GM19463 (cell line): ENCODE data around the gene DIAPH1.
A peak's percentile ranks its signal among the peaks of the same experiment; 100 is the strongest.

Experiments
- ATAC-seq: cut with Tn5 transposase; IDR thresholded peaks from one replicate; pipeline ENCODE4 v1.9.1; 2021; ENCODE audit warnings: mild to moderate bottlenecking, moderate library complexity; ENCODE audit not compliant: unreplicated experiment

Gene DIAPH1

DNA sequence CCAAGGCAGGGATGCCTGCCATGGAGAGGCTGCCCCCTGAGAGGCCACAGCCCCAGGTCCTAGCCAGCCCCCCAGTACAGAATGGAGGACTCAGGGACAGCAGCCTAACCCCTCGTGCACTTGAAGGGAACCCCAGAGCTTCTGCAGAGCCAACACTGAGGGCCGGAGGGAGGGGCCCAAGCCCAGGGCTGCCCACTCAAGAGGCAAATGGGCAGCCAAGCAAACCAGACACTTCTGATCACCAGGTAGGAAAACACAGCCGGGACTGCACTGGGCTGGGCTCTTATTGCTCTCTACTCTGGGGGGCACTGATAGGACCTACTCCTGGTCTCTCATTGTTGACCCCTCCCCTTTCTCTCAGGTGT is 21.2 kb upstream of the DIAPH1 start:
- ATAC-seq, result no peak

DNA sequence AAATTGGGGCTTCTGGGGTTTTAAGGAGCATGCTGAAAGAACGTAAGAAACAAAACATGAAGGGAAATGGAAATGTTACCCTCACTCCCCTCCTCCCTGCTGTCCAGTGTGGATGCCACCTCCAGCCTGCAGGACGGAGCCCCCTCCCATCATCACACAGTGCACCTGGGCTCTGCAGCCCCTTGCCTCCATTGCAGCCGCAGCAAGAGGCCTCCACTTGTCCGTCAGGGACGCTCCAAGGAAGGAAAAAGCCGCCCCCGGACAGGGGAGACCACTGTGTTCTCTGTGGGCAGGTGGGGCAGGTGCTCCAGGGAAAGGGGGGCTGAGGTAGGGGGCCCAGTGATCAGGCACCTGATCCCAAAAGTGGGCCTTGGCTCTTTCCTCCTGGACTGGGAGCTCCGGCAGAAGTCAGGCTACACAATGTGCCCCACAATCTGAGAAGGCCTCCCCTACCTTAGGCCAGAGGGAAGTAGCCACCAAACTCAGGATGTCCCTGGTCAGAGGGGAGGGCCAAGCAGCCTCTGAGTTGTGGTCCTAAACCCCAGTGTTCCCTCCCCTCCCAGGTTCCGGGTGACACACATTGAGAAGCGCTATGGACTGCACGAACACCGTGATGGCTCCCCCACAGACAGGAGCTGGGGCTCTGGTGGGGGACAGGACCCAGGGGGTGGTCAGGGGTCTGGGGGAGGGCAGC is 20.7 kb upstream of the DIAPH1 start:
- ATAC-seq, result no peak

DNA sequence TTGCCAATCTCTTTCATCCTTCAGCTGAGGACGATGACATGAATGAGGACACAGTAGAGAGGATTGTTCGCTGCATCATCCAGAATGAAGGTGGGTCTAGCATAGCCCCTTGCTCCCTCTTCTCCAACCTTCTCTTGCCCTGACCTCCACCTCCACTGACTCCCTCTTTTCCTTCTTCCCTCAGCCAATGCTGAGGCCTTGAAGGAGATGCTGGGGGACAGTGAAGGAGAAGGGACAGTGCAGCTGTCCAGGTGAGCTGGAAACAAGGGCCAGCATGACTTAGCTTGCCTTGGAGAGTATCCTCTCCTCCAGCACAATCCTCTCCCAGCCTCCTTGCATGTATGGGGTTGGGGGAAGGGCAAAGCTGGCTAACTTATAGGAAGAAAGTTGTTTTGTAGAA is 20.0 kb upstream of the DIAPH1 start:
- no peak for ATAC-seq

DNA sequence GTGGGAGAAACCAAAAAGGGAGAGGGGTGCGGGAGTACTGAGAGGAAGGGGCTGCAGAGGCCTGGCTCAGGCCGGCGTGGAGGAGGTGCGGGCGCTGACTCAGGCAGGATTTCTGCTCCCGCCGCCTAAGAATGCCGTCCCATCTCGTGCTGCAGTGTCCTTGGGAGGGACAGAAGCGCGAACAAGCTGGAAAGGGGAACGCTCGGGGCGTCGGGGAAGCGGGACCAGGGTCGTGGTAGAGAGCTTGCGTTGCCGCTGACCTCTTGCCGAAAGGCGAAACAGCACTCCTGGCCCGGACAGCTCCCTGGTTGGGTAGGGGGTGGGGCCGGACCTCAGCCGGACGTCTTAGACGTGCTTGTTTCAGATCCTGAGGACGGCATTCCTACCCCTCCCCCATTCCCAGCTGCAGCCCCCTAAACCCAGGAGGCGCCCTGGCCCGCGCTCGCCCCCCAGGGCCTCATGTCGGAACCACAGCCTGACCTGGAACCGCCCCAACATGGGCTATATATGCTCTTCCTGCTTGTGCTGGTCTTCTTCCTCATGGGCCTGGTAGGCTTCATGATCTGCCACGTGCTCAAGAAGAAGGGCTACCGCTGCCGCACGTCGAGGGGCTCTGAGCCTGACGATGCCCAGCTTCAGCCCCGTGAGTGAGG is 19.1 kb upstream of the DIAPH1 start:
- ATAC-seq, result peak; percentile 16

DNA sequence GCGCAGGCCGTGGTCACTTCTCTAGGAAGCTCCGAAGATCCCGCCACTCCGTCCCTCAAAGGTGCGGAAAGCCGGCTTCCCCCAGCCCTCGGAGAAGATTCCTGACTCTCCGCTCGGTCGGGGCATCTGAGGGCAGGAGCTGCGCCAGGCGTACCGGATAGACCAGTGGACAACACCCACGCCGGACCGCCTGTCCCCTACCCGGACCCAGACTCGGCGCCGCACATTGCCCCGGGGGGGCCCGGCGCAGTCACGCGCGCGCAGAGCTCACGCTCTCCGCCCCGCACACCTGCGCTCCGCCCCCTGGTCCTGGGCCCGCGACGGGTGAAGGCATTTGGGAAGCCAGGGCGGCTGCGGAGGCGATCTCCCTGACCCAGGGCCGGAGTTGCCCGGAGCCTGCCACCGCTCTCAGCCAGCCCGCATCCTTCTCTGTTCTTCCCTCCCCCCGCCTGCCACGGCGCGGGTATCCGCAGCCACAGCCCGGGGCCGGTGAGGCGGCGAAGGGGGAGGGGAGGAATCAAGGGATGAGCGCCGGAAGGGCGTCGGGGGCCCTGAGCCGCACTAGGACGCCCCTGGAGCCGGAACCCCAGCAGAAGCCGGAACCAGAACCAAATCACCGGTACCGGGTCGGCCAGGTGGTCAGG is 18.4 kb upstream of the DIAPH1 start:
- peak; percentile 16 for ATAC-seq

DNA sequence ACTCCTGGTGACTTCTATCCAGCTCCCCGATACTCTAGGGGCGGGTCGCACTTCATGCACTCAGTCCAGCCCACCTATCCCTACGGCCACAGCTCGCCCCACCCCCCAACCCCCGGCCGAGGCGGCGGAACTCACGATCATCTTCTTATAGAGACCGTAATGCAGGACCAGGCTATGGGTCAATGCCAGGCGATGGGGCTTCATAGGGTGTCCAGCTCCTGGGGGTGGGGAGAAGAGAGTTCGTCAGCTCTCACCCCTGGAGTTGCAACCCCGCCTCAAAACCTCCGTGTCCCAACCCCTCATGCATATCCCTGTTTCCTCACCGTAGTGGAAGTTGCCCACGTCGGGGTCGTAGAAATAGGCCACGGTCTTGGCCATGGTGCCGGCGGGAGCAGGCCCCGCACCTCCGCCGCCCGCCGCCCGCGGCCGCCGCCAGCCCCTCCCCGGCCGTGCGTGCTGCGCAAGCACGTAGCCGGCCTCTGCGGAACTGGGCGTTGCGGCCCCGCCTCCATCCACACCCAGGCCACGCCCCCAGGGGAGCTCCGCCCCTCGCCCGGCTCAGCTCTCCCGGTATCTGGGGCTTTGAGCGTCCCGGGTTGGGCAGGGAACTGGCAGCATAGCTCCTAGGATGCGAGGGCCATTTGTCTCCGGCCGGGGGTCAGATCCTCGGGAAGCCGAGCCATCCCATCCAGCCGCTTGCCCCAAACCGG is 17.8 kb upstream of the DIAPH1 start, which contains the start of the genes HDAC3 and RELL2:
Gene HDAC3 (minus strand): TSS at position 437 of the 710 bp plus-strand sequence. CDS start 59 bp downstream, at position 378.
Gene RELL2 (plus strand): TSS at position 585 of the 710 bp plus-strand sequence. CDS start 1,229 bp downstream, outside the sequence.
- ATAC-seq, result peak; percentile 75

DNA sequence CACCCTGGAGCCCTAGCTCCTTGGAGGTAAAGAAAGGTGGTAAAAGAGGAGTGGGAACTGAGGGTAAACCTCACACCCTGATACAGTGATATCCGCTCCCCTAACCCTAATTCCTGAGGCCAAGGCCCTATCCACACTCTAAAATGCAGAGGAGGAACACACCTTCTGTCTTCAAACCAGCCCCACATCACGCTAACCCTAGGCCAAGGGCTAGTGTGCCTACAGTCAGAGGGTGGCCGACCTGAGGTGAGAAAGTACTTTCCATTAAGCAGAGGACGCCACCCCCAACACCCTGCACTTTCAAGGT is 17.3 kb upstream of the DIAPH1 start:
- ATAC-seq, result no peak

DNA sequence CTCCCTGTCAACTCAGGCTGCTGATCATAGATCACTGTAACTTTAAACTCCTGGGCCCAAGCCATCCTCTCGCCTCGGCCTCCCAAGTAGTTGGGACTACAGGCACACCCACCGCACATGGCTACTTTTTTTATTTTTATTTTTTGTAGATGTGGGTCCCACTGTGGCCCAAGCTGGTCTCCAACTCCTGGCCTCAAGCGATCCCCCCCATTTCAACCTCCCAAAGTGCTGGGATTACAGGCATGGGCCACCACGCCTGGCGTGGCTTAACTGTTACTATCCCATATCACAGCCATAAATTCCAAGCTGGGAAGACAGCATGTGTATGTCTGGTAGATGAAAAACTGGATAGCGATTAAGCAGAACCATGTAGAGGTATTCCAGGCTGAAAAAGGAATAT is 16.8 kb upstream of the DIAPH1 start:
- no peak for ATAC-seq

DNA sequence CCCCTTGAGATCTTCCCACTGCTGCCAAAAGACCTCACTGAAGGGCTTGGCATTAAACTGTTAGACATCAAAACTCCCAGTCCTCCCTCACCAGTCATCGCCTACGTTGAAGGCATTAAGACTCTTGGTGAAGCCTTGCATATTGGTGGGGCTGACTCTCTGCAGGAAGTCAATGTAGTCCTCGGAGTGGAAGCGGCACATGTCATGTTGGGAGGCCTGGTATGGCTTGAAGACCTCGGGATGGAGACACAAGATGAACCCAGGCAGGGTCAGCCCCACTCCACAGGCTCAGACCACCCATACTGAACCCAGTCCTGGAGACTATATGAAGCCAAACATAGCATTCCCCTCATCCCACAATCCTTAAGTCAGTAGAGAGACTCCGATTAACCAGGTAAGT is 15.9 kb upstream of the DIAPH1 start:
- ATAC-seq, result no peak

DNA sequence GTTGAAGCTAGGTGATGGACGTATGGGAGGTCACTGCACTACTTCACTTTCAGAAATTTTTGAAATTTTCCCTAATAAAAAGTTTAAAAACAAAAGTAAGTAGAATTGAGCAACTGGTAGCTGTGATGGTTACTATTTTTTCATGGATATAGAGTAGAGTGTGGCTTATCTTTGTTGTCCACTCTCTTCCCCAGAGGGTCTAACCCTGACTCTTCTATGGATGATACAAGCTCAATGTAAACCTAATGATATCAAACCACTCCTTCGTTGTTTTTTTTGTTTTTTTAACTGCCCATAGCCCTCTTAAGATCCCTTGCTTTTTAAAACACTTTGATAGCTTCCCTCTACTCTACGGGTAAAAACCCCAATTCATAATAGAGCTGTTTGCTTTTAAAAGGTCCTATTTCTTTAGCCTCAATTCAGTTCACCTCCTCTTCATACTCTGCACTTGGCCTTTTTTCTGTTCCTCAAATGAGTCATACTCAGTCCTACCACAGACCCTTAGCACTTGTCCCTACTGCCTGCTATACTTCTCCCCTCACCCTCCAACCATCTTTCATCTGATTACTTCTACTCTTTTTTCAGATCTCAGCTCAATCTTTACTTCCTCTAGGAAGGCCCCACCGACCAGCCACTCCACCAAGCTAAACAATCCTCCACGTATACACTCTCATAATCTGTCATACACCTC is 15.2 kb upstream of the DIAPH1 start:
- ATAC-seq, result peak; percentile 56

DNA sequence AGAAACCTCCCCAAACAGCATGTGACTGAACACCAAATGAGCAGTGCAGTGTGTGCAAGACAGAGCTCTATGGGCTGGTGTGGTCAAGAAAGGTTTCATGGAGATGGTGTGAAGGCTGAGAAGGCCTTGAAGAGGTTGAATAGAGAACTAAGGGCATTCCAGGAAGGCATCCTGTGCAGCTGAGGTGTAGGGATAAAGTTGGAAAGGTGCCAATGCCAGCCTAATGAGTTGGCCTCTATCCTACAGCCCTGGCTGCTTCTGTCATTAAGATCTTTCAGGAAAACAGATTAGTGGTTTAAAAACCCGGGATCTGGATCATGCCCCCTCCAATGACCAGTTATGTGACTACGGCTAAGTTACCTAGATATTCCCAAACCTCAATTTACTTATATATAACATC is 13.8 kb upstream of the DIAPH1 start:
- ATAC-seq, result no peak

DNA sequence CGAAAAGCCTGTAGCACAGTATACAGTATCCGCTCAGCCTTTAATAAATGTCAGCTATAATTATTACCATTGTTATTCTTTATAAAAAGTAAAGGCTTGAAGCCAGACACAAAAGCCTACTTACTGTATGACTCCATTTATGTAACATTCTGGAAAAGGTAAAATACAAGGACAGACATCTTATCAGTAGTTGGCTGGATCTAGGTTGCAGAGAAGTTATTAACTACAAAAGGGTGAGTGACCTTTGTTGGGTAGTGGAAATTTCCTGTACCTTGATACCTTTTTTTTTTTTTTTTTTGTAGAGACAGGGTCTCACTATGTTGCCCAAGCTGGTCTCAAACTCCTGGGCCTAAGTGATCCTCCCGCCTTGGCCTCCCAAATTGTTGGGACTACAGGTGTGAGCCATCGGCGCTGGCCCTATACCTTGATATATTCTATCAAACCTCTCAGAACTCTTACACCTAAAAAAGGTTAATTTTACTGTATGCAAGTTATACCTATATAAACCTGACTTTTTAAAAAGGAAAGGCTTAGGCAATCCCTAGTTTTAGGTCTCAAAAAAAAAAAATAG is 11.9 kb upstream of the DIAPH1 start:
- no peak for ATAC-seq

DNA sequence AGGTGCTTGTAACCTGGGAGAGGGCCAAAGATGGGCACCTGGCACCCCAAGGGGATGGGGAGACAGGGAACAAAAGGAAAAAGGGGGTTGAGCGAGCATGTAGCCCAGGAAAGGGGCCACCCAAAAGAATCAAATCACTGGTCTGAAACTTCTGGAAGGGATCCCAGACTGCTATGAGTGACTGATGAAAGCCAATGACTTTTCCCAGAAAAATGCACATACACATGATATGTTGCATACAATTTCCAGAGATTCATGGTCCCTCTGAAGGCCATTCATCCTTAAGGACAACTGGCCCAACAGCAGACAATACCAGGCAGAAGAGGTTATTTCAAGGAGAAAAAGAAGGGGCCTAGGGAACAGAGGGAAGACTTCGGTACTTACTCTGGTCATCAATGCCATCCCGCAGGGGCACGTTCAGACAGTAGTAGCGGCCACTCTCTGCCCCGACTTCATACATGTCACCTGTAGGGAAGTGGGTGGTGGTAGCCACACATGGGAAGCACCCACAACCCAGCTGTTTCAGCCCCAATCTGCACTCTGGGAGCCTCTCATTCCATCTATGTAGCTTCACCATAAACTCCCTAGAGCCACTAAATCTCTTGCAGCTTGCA is 9.5 kb upstream of the DIAPH1 start:
- ATAC-seq, result no peak

DNA sequence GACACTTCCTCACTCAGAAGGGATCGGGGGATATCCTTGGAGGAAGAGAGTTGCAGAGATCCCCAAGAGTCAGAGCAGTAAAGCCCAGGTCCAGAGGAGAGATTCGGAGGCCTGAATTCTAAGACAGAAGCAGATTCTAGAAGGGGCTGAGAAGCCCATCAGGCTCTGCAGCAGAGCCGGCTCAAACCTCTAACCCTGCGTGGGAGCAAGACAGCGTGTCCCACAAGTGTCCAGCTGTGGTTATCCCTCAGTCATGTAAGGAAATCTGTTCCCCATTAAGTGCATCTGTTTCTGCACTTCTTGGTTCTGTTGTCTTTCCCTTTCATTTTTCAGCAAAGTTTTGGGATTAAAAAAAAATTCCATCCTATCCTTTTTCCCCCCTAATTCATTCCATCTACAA is 4.8 kb upstream of the DIAPH1 start:
- no peak for ATAC-seq

DNA sequence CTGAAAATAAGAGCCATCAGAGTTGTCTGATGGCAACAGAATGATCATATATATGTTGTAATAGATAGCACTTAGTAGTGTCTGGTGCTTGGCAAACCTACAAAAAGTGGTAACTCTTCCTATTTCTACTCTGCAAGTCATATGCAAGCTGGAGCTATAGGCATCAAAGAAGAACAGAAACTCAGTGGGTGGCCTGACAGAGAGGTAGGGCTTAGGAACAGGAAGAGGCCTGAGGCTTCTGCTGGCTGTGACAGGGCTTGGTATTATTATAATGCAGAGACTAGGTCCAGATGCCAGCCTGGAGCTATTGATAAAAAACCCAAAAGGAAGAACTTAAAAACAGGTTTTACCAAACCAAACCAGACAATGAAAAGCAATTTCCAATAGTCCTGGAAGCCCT is 4.4 kb upstream of the DIAPH1 start:
- ATAC-seq, result peak; percentile 48

DNA sequence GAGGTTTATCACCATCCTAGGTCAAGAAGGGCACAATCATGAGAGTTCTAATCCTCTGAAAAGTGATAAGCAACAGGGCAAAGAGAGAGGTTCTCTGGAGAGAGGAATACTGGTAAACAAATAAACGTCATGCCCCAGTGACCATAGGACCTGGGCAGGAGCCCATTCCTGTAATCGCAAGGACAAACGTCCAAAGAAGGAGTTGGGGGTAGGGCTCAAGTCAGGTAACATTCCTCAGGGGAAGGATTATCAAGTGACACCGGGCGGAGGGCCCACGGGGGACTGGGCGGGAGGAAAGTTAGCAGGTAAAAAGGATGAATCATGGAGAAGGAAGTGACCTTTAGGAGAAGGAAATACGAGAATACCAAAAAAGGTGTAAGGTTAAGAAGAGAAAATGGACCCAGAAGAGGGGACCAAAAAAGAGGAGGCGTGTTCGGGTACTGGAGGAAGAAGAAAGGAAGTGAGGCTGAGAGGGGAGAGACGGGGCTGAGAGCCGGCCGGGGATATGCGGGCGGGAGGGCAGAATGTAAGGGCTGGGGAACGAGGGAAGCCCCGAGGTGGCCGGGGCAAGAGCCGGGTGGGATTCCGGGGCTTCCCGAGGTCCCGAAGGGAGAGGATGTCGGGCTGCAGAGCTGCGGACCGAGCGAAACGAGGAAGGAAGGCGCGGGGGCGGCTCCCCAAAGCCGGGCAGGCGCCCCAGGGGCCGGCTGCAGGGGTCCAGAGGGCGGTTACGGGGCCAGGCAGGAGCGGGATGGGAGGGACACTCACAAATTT is 583 bp downstream of the DIAPH1 start:
- ATAC-seq, result peak; percentile 20

DNA sequence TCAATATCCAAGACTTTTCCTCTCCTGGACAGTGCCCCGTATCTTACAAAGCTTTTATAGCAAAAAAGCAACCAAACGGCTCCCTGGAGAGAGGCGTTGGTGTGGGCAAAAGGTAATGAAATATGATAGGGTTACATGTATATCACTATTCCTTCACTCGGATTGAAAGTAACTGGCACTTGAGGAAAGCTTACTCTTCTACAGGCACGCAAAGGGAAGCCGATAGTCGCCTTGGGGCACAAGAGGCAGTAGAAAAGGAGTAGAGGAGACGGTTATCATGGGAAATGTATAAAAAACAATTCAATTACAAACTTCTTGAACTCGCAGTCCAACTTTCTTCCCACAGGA is 1.1 kb downstream of the DIAPH1 start:
- no peak for ATAC-seq

DNA sequence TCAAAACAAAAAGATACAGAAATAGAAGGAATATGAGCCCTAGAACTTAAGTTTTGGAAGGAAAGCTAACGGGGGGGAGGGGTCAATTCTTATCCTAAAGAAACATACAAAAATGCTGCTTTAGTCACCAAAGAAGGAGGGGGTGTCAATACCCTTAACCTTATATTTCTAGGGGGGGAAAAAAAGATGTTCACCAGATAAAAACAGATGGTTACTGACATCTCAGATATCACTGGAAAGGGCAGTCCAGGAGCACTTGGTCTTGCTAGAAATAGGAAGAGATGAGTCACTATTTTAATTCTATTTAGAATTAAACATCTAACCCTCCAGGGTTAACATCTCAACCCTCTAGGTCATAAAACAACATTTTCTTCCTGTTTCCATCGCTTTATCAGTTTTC is 1.7 kb downstream of the DIAPH1 start:
- ATAC-seq, result no peak

DNA sequence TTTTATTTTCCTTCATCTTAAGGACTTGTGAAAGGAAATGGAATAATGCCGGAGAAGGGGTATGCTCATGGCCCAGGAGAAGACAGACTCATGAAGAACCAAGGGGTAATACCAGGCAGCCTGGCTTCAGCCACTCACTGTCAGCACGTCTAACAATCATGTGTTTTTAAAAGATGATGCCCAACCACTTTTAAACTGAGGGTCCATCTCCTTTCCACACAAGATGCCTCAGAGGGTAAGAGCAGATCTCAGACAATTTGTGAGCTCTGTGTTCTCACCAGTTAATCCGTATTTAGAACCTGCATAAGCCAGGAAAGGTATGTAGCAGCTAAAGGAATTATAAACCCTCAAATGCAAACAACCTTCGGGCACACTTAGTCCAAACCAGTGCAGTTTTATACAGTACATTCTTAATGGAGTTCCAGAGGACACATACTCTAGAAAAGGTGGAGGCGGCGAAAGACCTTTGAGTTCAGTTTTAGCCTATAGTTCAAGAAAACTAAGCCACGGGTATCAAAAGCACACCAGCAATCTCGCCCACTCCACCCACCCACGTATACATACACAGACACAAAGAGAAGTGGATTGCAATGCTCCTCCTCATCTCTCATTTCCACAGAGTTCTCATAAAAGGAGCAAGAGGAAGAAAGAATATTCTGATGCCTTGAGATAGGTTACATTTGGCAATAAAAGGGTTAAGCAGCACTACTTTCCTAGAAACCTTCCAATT is 2.6 kb downstream of the DIAPH1 start:
- ATAC-seq, result no peak
